ENCODE results near the gene MAN2A1. TPM values are rescaled to one million over a fixed set of nuclear protein-coding genes. Genes with fewer than 3 reads are reported as not detected.

The MAN2A1 gene
- total and polyA plus RNA-seq, 2 donors (not counting 1 experiment from before 2014, with no cell fraction given): 51.6 to 70.5 TPM

DNA sequence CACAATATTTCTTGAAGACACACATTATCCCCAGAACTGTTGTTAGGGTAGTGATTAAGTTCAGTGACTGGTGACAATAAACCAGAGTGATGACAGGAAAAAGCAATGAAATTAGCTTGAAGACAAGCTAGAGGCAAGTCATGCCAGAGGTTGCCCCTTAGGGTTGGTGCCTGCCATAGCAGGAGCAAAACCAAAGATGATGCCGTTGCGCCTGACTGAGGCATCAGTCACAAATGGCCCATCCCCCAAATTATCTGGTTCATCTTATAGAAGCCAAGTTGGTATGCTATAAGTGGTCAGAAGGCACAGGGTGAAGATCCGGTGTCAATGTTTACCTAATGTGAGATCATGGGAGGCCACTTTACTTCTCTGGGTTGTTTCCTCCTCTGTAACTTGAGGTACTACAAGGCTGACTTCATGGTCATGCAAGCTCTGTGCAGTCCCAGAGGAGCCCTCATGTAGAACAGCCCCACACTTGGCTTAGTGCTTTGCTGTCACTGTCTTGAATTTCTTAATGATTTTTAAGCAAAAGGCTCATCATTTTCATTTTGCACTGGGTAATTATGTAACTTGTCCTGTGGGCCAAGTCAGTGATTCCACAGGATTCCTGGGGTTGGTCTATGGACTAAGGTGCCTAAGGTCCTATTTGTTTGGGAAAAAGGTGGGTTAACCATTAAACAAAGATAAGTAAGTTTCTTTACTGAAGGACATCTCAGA is 211.3 kb downstream of the MAN2A1 start:
- H4K20me1 ChIP-seq (ENCODE audit: control insufficient read depth, extremely low read depth, insufficient read depth, low read length): no peaks in the 10 kb centered on the region
- no peak overlapping the region for H3K4me3 ChIP-seq (replicated peaks in 1 of 4; ENCODE audit: control extremely low read depth in 1 of 4, insufficient read depth in 1 of 4, low read depth in 3 of 4, low read length in 4 of 4)
- DNase-seq (ENCODE audit: low read depth in 2 of 2): no peak
- H3K79me2 ChIP-seq (ENCODE audit: control insufficient read depth, insufficient read depth, low read length): no peaks in the 10 kb centered on the region
- H3K36me3 ChIP-seq (ENCODE audit: control insufficient read depth, insufficient read depth, low read length): no peaks in the 10 kb centered on the region
- no peaks in the 10 kb centered on the region for H3K27me3 ChIP-seq (ENCODE audit: control insufficient read depth, insufficient read depth, low read length)
- no peak overlapping the region for H3K27ac ChIP-seq (ENCODE audit: insufficient read depth, low read length)
- no peak overlapping the region for H3K4me2 ChIP-seq (ENCODE audit: extremely low read depth, insufficient read depth, low read length)
- no peaks in the 10 kb centered on the region for H3K4me1 ChIP-seq (ENCODE audit: control insufficient read depth, extremely low read depth, insufficient read depth, low read length)
- H3K9me3 ChIP-seq (ENCODE audit: control insufficient read depth, insufficient read depth, low read depth, low read length): no peaks in the 10 kb centered on the region
- TF ChIP-seq, protein P1, sequence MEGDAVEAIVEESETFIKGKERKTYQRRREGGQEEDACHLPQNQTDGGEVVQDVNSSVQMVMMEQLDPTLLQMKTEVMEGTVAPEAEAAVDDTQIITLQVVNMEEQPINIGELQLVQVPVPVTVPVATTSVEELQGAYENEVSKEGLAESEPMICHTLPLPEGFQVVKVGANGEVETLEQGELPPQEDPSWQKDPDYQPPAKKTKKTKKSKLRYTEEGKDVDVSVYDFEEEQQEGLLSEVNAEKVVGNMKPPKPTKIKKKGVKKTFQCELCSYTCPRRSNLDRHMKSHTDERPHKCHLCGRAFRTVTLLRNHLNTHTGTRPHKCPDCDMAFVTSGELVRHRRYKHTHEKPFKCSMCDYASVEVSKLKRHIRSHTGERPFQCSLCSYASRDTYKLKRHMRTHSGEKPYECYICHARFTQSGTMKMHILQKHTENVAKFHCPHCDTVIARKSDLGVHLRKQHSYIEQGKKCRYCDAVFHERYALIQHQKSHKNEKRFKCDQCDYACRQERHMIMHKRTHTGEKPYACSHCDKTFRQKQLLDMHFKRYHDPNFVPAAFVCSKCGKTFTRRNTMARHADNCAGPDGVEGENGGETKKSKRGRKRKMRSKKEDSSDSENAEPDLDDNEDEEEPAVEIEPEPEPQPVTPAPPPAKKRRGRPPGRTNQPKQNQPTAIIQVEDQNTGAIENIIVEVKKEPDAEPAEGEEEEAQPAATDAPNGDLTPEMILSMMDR (conservative IDR thresholded peaks at IDR 0.05 in 1 of 2, IDR thresholded peaks at IDR 0.05 in 1 of 2; ENCODE audit: low read depth in 1 of 2, low read length in 2 of 2): no peak
- TF ChIP-seq EZH2 (IDR thresholded peaks at IDR 0.05; ENCODE audit: low read length, missing control alignments): no peak
- H2AFZ ChIP-seq (ENCODE audit: low read length): no peak overlapping the region
- H3K9ac ChIP-seq (ENCODE audit: insufficient read depth, low read length): no peak overlapping the region

DNA sequence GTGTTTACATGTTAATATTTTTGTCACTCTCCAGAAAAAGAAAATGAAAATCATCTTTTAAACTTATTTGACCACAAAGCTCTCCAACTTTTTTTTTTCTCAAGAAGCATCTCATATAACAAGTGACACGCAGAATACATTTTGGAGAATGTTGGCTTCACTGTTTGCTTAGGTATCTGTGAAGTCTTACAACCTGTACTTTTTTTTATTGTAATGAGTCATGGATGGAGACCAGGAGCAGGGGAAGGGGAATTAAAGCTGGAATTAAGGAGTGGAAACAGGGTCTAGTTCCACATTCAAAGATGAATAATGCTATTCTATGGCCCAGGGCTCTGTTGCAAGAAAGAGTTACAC is 211.9 kb downstream of the MAN2A1 start:
- no peak overlapping the region for H3K4me3 ChIP-seq (replicated peaks in 1 of 4; ENCODE audit: control extremely low read depth in 1 of 4, insufficient read depth in 1 of 4, low read depth in 3 of 4, low read length in 4 of 4)
- H3K9me3 ChIP-seq (ENCODE audit: control insufficient read depth, insufficient read depth, low read depth, low read length): no peaks in the 10 kb centered on the region
- no peak overlapping the region for H3K4me2 ChIP-seq (ENCODE audit: extremely low read depth, insufficient read depth, low read length)
- no peak overlapping the region for H3K9ac ChIP-seq (ENCODE audit: insufficient read depth, low read length)
- H4K20me1 ChIP-seq (ENCODE audit: control insufficient read depth, extremely low read depth, insufficient read depth, low read length): no peaks in the 10 kb centered on the region
- H3K79me2 ChIP-seq (ENCODE audit: control insufficient read depth, insufficient read depth, low read length): no peaks in the 10 kb centered on the region
- no peak overlapping the region for H2AFZ ChIP-seq (ENCODE audit: low read length)
- TF ChIP-seq, protein P1 (conservative IDR thresholded peaks at IDR 0.05 in 1 of 2, IDR thresholded peaks at IDR 0.05 in 1 of 2; ENCODE audit: low read depth in 1 of 2, low read length in 2 of 2): no peak
- TF ChIP-seq EZH2 (IDR thresholded peaks at IDR 0.05; ENCODE audit: low read length, missing control alignments): no peak
- H3K36me3 ChIP-seq (ENCODE audit: control insufficient read depth, insufficient read depth, low read length): no peaks in the 10 kb centered on the region
- H3K27me3 ChIP-seq (ENCODE audit: control insufficient read depth, insufficient read depth, low read length): no peaks in the 10 kb centered on the region
- no peak overlapping the region for H3K27ac ChIP-seq (ENCODE audit: insufficient read depth, low read length)
- no peak for DNase-seq (ENCODE audit: low read depth in 2 of 2)
- no peaks in the 10 kb centered on the region for H3K4me1 ChIP-seq (ENCODE audit: control insufficient read depth, extremely low read depth, insufficient read depth, low read length)

DNA sequence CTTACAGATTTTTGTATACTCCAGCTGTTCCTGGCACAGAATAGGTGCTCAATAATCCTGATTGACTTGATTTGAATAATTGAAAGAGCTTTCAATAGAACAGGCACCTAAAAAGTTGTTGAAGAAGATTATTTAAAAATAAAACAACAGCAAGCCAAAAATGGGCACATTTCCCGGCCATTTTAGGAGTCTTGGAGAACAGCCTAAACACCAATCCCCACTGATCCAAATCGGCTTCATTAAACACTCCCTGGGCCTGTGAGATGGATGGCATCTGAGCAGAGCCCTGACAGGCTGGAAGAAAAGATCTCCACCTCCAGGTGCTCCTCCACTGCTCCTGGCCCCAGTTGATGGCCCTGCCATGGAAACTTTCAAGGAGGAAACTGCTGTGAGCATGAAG is 213.3 kb downstream of the MAN2A1 start:
- Histone ChIP-seq H3K27ac (ENCODE audit: insufficient read depth, low read length) (no peak overlapping the region), H3K4me2 (ENCODE audit: extremely low read depth, insufficient read depth, low read length) (no peak overlapping the region), H4K20me1 (ENCODE audit: control insufficient read depth, extremely low read depth, insufficient read depth, low read length) (no peaks in the 10 kb centered on the region), H3K79me2 (ENCODE audit: control insufficient read depth, insufficient read depth, low read length) (no peaks in the 10 kb centered on the region), H3K27me3 (ENCODE audit: control insufficient read depth, insufficient read depth, low read length) (no peaks in the 10 kb centered on the region), H3K4me1 (ENCODE audit: control insufficient read depth, extremely low read depth, insufficient read depth, low read length) (no peaks in the 10 kb centered on the region), H3K9me3 (ENCODE audit: control insufficient read depth, insufficient read depth, low read depth, low read length) (no peaks in the 10 kb centered on the region), H2AFZ (ENCODE audit: low read length) (no peak overlapping the region), H3K4me3 (replicated peaks in 1 of 4; ENCODE audit: control extremely low read depth in 1 of 4, insufficient read depth in 1 of 4, low read depth in 3 of 4, low read length in 4 of 4) (no peak overlapping the region), H3K36me3 (ENCODE audit: control insufficient read depth, insufficient read depth, low read length) (no peaks in the 10 kb centered on the region), H3K9ac (ENCODE audit: insufficient read depth, low read length) (no peak overlapping the region)
- TF ChIP-seq, protein P1 (conservative IDR thresholded peaks at IDR 0.05 in 1 of 2, IDR thresholded peaks at IDR 0.05 in 1 of 2; ENCODE audit: low read depth in 1 of 2, low read length in 2 of 2): no peak
- TF ChIP-seq EZH2 (IDR thresholded peaks at IDR 0.05; ENCODE audit: low read length, missing control alignments): no peak
- peak in 1 of 2 donors; percentile 26 for DNase-seq (ENCODE audit: low read depth in 2 of 2)

Measured in fibroblast of lung (primary cell).